Measurements from ENCODE around the gene TSPAN4. TPM values are rescaled to one million over a fixed set of nuclear protein-coding genes. Genes with fewer than 3 reads are reported as not detected.
A peak's percentile ranks its signal among the peaks of the same experiment; 100 is the strongest.

TSPAN4 gene
- total RNA-seq, 2 experiments from 2014 or later, result 9.4 to 12.1 TPM

- peaks cover 46% of the 10 kb centered on the region for H3K36me3 ChIP-seq (ENCODE audit: insufficient read depth, low read length)
- no peaks in the 10 kb centered on the region for H3K9me3 ChIP-seq (ENCODE audit: low read length)
- no peaks in the 10 kb centered on the region; the same call in 1 of the 2 replicates for H4K20me1 ChIP-seq (ENCODE audit: insufficient read depth, low read length)
- ChIA-PET POLR2A (interaction anchor here (0.6 kb wide), 1 partner anchor 594 kb away, joined by 3 read pairs; no protein-coding TSS in a partner anchor), CTCF (ENCODE audit: unreplicated experiment) (interaction anchor here (0.6 to 1.2 kb wide), 3 partner anchors 9 to 631 kb away, joined by 3 read pairs; no protein-coding TSS in a partner anchor)
- TF ChIP-seq CTCF (conservative IDR thresholded peaks at IDR 0.05; ENCODE audit: low read length) (peak; percentile 35; the same call in 1 of the 2 replicates), EZH2phosphoT487 (IDR thresholded peaks at IDR 0.05; ENCODE audit: borderline replicate concordance, low read depth, low read length) (no peak)
- no TSS peak for BruUV-seq (replicated peaks)
- no peak overlapping the region for H2AFZ ChIP-seq (ENCODE audit: low read length)
- H3K79me2 ChIP-seq (ENCODE audit: insufficient read depth, low read depth, low read length), result no peaks in the 10 kb centered on the region
- H3K4me2 ChIP-seq (ENCODE audit: low read length), result no peak overlapping the region
- H3K4me3 ChIP-seq (ENCODE audit: low read depth, low read length, poor library complexity, severe bottlenecking), result no peak overlapping the region
- no peak overlapping the region for H3K27ac ChIP-seq (ENCODE audit: low read depth, low read length, poor library complexity, severe bottlenecking)
- DNase-seq (ENCODE audit: low spot score), result no peak
- H3K4me1 ChIP-seq (ENCODE audit: insufficient read depth, low read length, poor library complexity, severe bottlenecking), result no peaks in the 10 kb centered on the region
- H3K9me2 ChIP-seq (ENCODE audit: insufficient read depth, low read length), result no peaks in the 10 kb centered on the region
- intact Hi-C loops (cut with micrococcal nuclease; ENCODE audit: unreplicated experiment), result no loop called here
These were observed 55.5 kb downstream of the TSPAN4 start for GRCh38 chr11:898143-898511.

- no peaks in the 10 kb centered on the region for H3K4me1 ChIP-seq (ENCODE audit: insufficient read depth, low read length, poor library complexity, severe bottlenecking)
- no peaks in the 10 kb centered on the region for H3K9me3 ChIP-seq (ENCODE audit: low read length)
- CTCF ChIA-PET (ENCODE audit: unreplicated experiment), result interaction anchor here (1.2 kb wide), 1 partner anchor 8 kb away, joined by 3 read pairs; no protein-coding TSS in a partner anchor
- no peak for TF ChIP-seq CTCF (conservative IDR thresholded peaks at IDR 0.05; ENCODE audit: low read length)
- TF ChIP-seq EZH2phosphoT487 (IDR thresholded peaks at IDR 0.05; ENCODE audit: borderline replicate concordance, low read depth, low read length), result no peak
- H3K36me3 ChIP-seq (ENCODE audit: insufficient read depth, low read length), result peaks cover 49% of the 10 kb centered on the region
- BruUV-seq (replicated peaks), result no TSS peak
- no peaks in the 10 kb centered on the region for H3K9me2 ChIP-seq (ENCODE audit: insufficient read depth, low read length)
- H2AFZ ChIP-seq (ENCODE audit: low read length), result no peak overlapping the region
- DNase-seq (ENCODE audit: low spot score), result no peak
- H3K27ac ChIP-seq (ENCODE audit: low read depth, low read length, poor library complexity, severe bottlenecking), result no peak overlapping the region
- H3K4me2 ChIP-seq (ENCODE audit: low read length), result no peak overlapping the region
- H3K4me3 ChIP-seq (ENCODE audit: low read depth, low read length, poor library complexity, severe bottlenecking), result no peak overlapping the region
- POLR2A ChIA-PET, result interaction anchor here (0.6 kb wide), 1 partner anchor 593 kb away, joined by 3 read pairs; no protein-coding TSS in a partner anchor
- intact Hi-C loops (cut with micrococcal nuclease; ENCODE audit: unreplicated experiment), result no loop called here
- H3K79me2 ChIP-seq (ENCODE audit: insufficient read depth, low read depth, low read length), result no peaks in the 10 kb centered on the region
- H4K20me1 ChIP-seq (ENCODE audit: insufficient read depth, low read length), result no peaks in the 10 kb centered on the region; the same call in 1 of the 2 replicates
These were observed 56.0 kb downstream of the TSPAN4 start for GRCh38 chr11:898540-899190.

- Histone ChIP-seq H3K4me2 (ENCODE audit: low read length) (no peak overlapping the region), H3K9me3 (ENCODE audit: low read length) (no peaks in the 10 kb centered on the region), H3K9me2 (ENCODE audit: insufficient read depth, low read length) (no peaks in the 10 kb centered on the region), H3K4me1 (ENCODE audit: insufficient read depth, low read length, poor library complexity, severe bottlenecking) (no peaks in the 10 kb centered on the region), H3K36me3 (ENCODE audit: insufficient read depth, low read length) (peaks cover 60% of the 10 kb centered on the region), H3K79me2 (ENCODE audit: insufficient read depth, low read depth, low read length) (no peaks in the 10 kb centered on the region), H2AFZ (ENCODE audit: low read length) (no peak overlapping the region), H3K4me3 (ENCODE audit: low read depth, low read length, poor library complexity, severe bottlenecking) (no peak overlapping the region), H4K20me1 (ENCODE audit: insufficient read depth, low read length) (no peaks in the 10 kb centered on the region; the same call in 1 of the 2 replicates), H3K27ac (ENCODE audit: low read depth, low read length, poor library complexity, severe bottlenecking) (no peak overlapping the region)
- ChIA-PET POLR2A (no interaction called here), CTCF (ENCODE audit: unreplicated experiment) (no interaction called here)
- no TSS peak for BruUV-seq (replicated peaks)
- intact Hi-C loops (cut with micrococcal nuclease; ENCODE audit: unreplicated experiment), result no loop called here
- no peak for TF ChIP-seq CTCF (conservative IDR thresholded peaks at IDR 0.05; ENCODE audit: low read length)
- no peak for TF ChIP-seq EZH2phosphoT487 (IDR thresholded peaks at IDR 0.05; ENCODE audit: borderline replicate concordance, low read depth, low read length)
- no peak for DNase-seq (ENCODE audit: low spot score)
These were observed 57.1 kb downstream of the TSPAN4 start for GRCh38 chr11:899724-900123.

All from OCI-LY7 (cell line).